ENCODE results near the gene CTU1.
A peak's percentile ranks its signal among the peaks of the same experiment; 100 is the strongest.
"Not testable (repeated sequence)": the region's sequence is repeated elsewhere in the genome, so short reads cannot be mapped to it uniquely, and the experiment has no call there.

CTU1 gene

DNA sequence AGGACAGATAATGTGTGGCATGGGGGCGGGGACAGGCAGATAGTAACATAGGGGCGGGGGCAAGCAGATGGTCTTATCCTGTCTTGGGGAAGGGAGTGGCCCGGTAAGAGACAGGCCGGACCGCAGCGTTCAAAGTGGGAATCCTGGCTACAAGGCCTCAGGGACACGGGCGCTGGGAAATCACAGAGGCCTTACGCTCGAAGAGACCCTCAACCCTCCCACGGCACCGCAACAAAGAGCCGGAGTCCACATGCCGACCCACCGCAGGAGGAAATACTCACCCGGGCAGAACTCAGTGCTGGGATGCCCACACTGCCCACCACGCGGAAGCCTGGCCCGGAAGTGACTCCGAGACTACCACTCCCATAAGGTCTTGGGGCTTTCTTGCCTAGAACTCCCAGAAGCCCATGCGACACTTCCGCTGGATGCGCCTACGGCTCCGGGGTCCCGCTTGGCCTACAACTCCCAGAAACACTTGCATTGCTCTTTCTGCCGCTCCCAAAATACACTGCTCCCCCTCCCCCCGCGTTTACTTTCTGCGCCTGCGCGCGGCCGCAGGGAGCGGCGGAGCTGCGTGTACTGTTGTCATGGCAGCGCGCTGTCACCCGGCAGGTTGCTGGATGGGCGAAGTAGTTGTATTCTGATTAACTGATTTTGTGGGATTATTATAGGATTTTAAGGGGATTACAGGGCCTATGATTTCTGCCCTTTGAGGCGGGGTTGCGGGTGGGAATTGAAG lies at the start of gene CTU1:
Gene CTU1, minus strand, starts transcription at position 344 of the 739 bp plus-strand sequence. CDS start 3,840 bp downstream, outside the sequence.
- peak; percentile 99 for DNase-seq

DNA sequence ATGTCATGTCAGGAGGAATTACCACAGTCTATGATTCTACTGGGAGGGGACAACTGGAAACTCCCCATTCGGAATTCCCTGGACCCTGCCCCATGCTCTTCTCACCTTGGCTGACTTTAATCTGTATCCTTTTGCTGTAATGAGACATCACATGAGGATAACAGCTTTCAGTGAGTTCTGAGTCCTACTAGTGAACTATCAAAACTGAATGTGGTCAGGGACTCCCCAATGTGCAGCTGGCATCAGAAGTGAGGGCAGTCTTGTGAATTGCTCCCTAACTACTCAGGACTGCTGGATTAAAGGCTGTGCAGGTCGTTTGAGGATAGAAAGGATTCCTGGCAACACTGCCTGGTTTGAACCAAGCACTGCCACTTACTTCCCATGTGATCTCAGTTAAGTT lies 49.1 kb upstream of the CTU1 start:
- DNase-seq, result no peak

DNA sequence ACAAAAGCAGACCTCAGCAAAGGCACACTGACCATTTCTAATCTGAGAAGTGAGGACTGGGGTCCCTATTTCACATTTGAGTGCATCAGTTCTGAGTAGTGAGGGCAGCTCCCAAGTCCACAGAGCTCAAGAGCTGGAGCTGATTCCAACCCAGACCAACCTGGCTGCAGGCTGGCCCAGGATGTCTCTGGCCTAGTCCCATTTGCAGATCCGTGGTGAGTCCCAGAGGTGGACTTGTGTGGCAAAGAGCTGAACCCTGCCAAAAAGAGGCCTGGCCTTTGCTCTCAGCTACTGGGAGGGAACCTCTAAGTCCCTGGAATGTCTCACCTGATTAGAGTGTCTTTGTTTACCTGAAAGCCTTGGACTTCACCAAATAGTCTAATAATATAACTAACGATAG lies 48.5 kb upstream of the CTU1 start:
- no peak for DNase-seq

DNA sequence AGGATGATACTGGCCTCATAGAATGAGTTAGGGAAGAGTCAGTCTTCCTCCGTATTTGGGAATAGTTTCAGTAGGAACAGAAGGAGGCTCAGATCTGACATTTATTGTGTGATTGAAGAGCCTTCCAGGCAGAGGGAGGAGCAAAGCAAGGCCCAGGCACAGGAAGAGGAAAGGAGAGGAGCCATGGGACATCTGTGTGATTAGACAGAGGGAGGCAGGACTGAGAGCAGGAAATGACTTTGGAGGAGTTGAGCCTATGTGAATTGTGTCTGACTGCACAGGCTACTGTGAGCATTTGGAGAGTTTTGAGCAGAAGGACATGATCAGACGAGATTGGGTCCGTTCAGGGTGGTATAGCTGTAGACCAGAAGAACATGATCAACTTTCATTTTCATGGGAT lies 42.4 kb upstream of the CTU1 start:
- DNase-seq, result no peak

DNA sequence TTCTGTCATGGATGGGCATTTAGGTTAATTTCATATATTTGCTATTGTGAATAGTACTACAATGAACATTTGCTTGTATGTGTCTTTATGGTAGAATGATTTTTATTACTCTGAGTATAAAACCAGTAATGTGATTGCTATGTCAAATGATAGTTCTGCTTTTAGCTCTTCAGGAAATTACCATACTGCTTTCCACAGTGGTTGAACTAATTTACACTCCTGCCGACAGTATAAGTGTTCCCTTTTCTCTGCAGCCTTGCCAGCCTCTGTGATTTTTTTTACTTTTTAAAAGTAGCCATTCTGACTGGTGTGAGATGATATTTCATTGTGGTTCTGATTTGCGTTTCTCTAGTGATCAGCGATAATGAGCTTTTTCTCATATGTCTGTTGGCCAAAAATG lies 40.4 kb upstream of the CTU1 start:
- DNase-seq, result no peak

DNA sequence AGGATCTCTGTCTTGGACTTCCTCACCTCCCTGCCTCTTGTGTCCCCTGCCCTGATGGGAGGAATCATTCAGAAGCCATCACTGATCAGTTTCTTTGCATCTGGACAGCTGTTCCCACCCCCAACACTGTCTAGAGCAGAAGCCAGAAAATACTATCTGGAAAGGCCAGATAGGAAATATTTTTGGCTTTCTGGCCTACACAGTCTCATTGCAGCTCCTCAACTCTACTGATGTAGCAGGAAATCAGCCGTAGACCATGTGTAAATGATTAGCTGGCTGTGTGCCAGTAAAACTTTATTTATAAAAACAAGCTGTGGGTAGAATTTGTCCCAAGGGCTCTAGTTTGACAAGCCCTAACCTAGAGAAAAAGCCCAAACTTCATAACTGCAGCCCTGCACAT lies 39.5 kb upstream of the CTU1 start:
- no peak for DNase-seq

DNA sequence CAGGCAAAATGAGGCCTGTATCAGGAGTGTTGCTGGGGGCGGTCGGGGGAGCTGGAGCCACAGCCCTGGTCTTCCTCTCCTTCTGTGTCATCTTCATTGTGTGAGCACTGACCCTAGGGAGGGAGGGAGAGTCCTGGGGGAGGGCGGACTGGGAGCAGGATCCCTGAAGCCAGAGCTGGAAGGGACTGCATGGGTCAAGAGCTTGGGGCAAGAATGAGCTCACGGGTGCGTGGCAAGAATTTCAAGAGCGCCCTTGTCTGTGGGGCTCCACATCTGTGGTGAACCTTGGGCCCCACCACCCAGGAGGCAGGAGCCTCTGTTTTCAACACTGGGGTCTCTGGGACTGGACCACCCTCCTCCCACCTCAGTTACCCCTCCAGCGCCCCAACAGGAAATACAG lies 38.5 kb upstream of the CTU1 start:
- DNase-seq, result no peak

DNA sequence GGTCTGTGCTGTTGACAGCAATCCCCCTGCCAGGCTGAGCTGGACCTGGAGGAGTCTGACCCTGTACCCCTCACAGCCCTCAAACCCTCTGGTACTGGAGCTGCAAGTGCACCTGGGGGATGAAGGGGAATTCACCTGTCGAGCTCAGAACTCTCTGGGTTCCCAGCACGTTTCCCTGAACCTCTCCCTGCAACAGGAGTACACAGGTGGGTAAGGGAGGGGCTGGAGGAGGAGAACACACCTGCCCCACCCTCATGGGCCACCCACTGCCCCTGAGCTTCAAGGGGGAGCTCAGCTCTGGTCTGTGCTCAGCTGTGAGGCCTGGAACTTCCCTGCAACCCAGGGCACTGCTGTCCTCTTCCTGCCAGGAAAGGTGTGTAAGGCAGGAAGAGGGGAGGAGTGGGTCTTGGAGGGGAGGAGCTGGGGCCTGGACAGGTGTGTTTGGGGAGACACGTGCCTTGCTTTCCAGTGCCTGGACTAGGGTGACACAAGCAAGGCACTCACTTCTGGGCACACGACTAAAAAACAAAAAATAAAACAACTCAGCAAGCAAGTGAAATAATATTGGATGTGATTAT lies 37.8 kb upstream of the CTU1 start:
- DNase-seq, result no peak

DNA sequence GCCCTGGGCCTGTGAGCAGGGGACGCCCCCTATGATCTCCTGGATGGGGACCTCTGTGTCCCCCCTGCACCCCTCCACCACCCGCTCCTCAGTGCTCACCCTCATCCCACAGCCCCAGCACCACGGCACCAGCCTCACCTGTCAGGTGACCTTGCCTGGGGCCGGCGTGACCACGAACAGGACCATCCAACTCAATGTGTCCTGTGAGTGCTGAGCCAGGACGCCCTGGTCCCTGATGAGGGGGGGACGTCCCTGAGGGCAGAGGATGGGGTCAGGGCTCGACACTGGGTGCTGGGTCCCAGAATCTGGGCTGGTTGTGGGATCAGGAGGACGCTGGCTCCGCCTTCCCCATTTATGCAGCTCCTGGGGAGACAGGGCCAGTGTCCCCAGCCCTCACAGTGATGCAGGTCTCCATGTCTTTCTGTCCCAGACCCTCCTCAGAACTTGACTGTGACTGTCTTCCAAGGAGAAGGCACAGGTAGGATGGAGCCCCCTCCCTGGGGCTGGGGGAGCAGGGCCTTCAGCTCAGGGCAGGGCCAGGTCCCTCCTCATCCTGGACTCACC lies 36.4 kb upstream of the CTU1 start:
- no peak for DNase-seq

DNA sequence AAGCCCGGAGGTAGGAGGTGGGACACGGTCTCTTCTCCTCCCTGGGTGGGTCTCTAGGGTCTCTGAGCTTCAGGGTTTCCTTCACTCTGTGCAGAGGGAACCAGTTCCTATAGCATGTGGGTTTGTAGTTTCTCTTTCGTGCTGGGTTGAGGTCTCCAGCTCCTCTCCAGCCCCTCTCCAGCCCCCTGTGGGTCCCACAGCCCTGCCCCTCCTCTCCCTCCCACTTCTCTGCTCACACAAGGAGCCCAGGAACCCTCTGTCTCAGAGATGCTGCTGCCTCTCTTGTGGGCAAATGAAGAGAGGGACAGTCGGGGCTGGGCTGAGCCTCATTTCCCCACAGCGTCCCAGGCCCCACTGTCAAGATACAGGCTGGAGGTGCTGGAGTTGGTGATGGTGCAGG lies 35.3 kb upstream of the CTU1 start:
- DNase-seq, result no peak

DNA sequence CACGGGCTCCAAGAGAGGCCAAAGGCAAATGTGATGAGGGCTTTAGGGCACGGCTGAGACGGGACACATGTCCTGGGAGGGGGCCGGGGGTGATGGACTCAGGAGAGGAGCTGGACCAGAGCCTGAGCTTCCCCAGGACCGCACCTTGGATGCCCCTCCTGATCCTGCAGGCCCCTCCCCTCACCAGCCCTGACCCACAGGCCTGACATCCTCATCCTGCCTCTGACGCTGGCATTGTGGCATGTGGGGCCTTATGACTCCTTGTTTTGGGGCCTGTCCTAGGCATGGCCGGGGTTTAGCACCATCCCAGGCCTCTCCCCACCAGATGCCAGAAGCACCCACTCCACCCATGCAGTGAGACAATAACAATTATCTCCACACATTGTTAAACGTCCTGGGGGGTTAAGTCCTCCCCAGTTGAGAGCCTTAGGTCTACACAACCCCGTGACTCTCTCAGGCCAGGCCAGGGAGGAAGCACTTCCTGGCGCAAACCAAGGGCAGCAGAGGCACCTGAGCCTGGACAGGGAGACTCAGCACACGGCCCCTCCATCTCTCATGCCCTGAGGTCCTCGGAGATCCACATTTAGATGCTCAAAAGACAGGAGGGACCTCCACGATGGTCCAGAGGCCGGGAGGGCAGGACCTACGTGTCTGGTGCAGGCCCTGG lies 34.7 kb upstream of the CTU1 start:
- DNase-seq, result not testable (repeated sequence)

DNA sequence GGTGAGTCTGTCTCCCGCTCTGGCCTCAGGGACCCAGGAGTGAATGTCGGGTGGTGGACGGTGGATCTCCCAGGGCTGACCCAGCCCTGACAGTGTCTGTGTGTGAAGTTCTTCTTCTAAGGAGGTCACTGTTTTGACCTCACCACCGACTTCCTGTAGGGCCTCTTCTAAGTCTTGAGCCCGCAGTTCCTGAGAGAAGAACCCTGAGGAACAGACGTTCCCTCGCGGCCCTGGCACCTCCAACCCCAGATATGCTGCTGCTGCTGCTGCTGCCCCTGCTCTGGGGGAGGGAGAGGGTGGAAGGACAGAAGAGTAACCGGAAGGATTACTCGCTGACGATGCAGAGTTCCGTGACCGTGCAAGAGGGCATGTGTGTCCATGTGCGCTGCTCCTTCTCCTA lies 33.9 kb upstream of the CTU1 start, which contains the start of gene SIGLEC7:
Gene SIGLEC7, plus strand, starts transcription at position 183 of the 400 bp plus-strand sequence. Its CDS starts 69 bp downstream, at position 252.
- DNase-seq, result no peak

DNA sequence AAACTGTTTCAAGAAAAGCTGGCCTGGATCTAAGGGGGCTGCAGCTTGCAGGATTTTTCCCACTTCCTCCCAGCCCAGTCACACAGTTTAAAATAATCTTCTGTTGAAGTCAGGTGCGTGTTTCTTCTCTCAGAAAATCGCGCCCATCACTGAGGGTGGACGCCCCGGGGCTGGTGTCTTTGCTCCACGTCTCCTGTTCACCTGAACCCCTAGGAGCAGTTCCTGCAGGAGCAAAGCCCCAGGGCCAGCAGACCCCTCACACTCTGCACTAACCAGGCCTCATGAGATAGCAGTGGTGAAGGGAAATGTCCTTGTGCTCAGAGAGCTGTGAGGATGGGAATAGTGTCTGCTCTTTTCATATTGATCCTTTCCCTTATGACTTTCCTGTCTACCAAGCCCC lies 33.0 kb upstream of the CTU1 start:
- DNase-seq, result no peak

DNA sequence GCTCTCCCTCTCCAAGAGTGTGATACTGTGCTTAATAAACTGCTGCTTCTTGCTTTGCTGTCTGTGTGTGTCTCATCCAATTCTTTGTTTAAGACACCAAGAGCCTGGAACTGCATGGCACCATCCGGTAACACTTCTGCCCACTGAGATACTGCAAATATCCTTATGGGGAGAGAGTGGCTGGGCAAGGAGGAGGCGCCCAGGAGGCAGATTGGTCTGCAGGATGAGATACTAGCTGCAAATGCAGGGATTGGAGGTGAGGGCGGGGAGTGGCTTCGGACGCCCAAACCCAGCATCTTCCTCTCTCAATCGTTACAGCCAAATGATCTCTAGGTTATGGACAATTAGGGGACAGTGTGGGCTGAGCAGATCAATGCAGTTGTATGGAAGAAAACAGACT lies 32.2 kb upstream of the CTU1 start:
- DNase-seq, result no peak

DNA sequence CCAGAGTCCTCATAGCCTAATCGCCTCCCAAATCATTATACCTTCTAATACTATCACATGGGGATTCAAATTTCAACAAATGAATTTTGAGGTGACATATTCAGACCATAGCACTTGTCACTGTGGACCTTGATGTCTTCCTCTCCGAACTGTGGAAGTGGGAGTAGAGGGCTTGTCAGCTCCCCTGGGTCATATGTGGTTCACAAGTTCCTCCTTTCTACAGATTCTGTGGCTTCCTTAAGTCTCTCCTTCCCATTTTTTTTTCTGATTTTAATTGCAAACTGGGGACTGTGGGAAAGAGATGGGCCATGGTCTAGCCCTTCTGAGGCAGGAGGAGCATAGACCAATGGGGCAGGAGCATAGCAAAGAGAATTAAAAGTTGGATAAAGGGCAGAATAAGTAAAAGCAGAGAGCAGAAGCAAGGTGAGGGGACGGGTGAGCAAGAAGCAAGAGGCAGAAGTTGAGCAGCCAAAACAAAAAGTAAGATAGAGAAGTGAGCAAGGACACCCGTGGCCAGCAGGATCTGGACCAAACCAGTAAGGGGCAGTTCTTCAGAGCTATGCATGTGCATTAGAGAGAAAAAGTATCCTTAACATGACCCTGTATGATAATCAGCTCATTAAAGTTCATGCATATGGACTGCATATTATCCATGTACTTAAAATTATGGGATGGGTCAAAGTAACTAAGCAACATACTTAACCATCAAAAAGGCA lies 31.2 kb upstream of the CTU1 start:
- no peak for DNase-seq

DNA sequence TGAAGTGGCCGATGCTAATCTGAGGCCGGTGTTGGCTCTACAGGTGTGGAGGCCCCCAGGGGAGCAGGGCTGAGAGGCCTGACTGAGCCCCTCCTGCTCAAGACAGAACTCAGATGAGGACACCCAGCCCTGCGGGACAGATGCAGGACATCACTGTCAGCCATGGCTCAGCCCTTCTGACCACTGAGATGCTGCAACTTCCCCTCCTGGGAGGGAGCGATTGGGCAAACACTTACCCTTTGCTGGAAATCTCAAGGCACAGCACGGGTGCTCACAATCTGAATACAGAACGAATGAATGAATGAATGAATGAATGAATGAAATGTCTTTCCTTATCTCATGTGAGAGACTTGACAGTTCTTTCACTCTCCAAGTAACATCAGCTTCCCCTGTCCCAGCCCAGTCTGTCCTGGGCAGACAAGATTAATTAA lies 30.4 kb upstream of the CTU1 start:
- DNase-seq, result no peak

DNA sequence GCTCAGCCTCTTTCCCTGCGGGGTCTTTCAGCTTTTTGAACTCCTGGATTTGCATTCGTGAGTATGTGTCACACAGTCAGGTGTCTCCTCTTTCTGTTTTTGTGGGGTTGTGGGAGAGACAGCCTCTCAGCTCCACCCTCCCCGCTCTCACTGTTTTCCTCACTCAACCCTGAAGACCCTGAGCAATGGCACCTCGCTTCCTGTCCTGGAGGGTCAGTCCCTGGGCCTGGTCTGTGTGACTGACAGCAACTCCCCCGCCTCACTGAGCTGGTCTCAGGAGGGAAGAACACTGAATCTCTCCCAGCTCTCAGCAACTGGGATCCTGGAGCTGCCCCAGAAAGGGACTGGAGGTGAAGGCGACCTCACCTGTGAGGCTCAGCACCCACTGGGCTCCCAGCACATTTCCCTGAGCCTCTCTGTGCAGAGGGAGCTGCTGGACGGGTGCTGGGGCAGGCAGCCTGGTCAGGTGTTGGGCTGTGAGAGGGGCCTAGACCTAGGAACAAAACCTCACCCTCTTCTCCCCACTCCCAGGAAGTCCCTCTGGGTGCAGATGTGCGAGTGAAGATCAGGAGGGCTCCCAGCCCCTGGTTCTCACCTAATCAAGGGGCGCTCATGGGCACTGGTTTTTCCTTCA lies 29.7 kb upstream of the CTU1 start:
- no peak for DNase-seq

DNA sequence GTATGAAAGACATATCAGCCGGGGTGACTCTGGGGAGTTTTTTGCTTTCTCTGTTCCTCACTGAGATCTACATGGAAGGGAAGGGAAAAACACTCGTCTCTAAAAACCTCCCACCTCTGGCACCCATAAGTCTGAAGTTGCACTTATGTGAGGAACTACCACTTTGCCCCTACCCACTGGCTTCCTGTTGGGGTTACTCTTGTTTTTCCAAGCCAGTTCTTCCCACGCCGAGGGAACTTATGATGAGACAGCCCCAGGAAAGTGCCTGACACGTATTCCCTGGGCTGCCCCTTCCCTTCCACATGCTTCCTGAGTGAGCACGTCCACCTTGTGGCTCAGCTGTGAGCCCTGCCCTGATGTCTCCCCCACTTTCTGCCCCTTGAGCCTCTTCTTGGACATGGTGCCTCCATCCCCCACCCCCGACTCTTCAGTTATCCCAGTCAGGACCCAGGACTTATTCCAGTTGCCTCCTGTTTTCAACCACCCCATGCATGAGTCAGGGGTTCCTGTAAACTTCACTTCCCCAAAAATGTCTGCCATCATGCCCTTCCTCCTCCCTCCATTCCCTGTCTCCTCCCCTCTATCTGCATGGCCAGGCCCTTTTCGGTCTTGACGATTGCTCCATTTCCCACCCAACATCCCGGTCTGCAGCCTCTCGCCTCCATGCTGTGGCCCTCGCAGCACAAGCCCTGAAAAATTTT lies 28.8 kb upstream of the CTU1 start:
- no peak for DNase-seq

DNA sequence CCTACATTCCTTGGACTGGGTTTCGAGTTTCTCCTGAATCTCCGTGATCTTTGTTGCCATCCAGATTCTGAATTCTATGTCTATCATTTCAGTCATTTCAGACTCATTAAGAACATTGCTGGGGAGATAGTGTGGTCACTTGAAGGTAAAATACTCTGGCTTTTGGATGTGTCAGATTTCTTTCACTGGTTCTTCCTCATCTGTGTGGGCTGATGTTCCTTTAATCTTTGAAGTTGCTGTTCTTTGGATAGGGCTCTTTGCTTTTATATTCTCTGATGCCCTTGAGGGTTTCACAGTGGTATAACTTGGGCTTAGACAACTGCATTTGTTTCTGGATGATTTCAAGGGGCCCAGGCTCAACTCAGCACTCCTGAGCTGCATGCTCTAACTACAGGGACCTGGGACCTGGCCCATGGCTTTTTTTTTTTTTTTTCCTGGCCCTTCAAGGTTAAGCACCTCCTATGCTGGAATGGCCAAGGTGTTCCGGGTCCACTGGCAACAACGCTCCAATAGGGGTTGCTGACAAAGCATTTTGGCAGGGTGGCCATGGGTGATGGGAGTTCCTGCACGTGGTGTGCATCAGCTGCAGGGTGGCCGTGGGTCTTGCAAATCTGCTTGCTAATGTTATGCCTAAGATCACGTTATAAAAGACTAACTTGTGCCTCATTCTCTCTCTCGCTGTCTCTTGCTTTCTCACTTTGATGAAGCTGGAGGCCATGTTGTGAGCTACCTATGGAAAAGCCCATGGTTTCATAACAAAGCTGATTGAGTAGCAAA lies 28.0 kb upstream of the CTU1 start:
- DNase-seq, result no peak

DNA sequence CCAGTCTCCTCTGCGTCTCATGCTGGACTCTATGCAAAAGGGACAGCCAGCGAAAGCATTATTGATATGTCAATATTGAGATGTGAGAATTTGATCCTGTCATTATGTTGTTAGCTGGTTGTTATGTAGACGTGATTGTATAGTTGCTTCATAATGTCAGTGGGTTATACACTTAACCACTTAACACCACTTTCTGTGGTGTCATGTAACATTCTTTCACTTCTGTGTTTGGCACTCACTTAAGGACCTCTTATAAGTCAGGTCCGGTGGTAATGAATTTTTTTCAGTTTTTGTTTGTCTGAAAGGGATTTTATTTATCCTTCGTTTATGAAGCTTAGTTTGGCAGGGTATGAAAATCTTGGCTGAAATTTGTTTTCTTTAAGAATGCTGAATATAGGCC lies 26.8 kb upstream of the CTU1 start:
- peak; percentile 32 for DNase-seq
